NCI-H2171 (cell line): ENCODE data around the gene ZBTB47.

Experiments
- DNase-seq: peaks from one replicate; lab custom pipeline; 2025; lab: John Stamatoyannopoulos, UW

Gene ZBTB47

DNA sequence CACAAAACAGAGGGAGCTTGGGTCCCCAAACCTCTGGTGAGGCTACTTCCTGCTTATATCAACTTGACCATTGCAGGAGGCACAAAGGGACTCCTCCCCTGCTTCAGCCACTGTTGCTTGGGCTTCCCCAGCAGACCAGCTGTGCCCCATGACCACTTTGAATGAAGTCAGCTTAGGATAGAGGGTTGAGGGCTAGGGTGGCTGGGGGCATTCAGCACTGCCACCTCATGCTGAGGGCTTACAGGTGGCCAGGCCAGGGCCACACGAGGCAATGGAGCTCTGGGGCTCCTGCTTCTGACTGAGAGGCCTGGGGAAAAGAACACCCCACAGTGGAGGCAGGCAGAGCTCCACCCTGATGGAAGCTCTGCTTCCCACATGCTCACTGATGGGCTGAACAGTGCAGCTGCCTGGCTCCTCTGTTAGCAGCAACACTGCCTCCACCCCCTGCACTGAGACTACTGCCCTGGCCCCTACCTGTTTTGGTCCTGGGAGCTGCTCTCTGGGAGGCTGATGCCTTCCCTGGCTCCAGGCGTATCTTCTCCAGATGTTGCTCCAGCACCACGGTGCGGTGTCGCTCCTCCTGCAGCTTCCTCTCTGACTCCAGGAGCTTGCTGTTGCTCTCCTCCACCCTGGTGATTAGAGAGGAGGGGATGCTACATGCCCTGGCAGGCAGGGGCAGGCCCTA is 59.3 kb downstream of the ZBTB47 start:
- DNase-seq: no peak

DNA sequence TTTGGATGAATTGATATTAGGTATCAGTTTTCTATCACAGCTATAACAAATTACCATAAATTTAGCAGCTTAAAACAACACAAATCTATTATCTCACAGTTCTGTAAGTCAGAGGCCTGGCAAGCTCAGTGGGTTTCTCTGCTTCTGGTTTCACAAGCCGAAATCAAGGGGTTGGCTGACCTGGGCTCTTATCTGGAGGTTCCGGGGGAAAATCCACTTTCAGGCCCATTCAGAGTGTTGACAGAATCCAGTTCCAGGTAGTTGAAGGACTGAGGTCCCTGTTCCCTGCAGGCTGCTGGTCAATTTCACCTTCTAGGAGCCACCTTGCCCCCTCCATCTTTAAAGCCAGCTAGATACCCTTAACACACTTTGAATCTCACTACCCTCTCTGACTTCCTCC is 60.2 kb downstream of the ZBTB47 start:
- no peak for DNase-seq

DNA sequence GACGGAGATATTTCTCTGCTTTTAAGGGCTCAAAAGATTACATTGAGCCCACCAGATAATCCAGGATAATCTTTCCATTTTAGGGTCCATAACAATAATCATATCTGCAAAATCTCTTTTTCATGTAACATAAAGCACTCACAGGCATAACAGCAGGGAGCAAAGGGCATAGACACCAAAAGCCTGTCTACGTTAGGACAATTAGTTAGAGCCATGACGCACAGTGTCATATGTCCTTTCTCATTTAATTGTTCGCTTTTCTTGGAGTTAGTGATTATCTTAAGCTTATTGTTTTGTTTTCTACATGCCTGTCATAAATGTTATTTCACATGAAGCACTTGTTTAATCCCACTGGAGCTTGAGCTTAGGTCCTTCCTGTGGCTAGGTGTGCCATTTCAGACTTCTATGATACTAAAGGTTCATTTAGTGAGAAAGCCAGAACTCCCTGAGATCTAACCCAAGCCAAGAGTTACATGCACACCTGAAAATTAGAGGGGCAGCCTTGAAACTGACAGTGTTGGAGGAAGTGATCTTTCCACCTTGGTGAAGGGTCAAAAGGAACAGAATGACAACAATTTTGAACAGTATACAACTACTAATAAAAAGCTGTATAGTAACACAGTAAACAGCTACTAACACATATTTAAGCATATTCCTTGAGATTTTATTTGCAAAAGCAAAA is 60.8 kb downstream of the ZBTB47 start:
- no peak for DNase-seq
